ENCODE measurements around the gene VSIG8.

VSIG8 gene

GRCh38 chr1:159854693-159855192, 7.7 kb downstream of the VSIG8 start:
- DNase-seq, result peak; percentile 77

- peak; percentile 34 for DNase-seq
Measured at GRCh38 chr1:159854116-159854692, 8.3 kb downstream of the VSIG8 start.

GRCh38 chr1:159853417-159854115, 8.9 kb downstream of the VSIG8 start:
- no peak for DNase-seq

GRCh38 chr1:159851407-159851806, 11.1 kb downstream of the VSIG8 start:
- DNase-seq, result peak; percentile 58

GRCh38 chr1:159849626-159850366, 12.7 kb downstream of the VSIG8 start:
- DNase-seq, result peak; percentile 86

GRCh38 chr1:159848326-159848725, 14.1 kb downstream of the VSIG8 start:
- DNase-seq, result peak; percentile 32

GRCh38 chr1:159847231-159847630, 15.2 kb downstream of the VSIG8 start:
- no peak for DNase-seq

- DNase-seq, result no peak
Measured at GRCh38 chr1:159845751-159846629, 16.5 kb downstream of the VSIG8 start.

- no peak for DNase-seq
Measured at GRCh38 chr1:159843459-159843858, 19.0 kb downstream of the VSIG8 start.

GRCh38 chr1:159841749-159842148, 20.7 kb downstream of the VSIG8 start:
- DNase-seq, result no peak

GRCh38 chr1:159839116-159839849, 23.2 kb downstream of the VSIG8 start:
- DNase-seq, result no peak

- peak; percentile 76 for DNase-seq
Measured at GRCh38 chr1:159838715-159839114, 23.7 kb downstream of the VSIG8 start.

- DNase-seq, result no peak
Measured at GRCh38 chr1:159835862-159836525, 26.5 kb downstream of the VSIG8 start.

GRCh38 chr1:159835356-159835755, 27.1 kb downstream of the VSIG8 start:
- no peak for DNase-seq

GRCh38 chr1:159832309-159832708, 30.1 kb downstream of the VSIG8 start:
- no peak for DNase-seq

GRCh38 chr1:159831412-159832141, 30.9 kb downstream of the VSIG8 start:
- no peak for DNase-seq

GRCh38 chr1:159830722-159831121, 31.7 kb downstream of the VSIG8 start:
- peak; percentile 86 for DNase-seq

- DNase-seq, result no peak
Measured at GRCh38 chr1:159829822-159830465, 32.5 kb downstream of the VSIG8 start.

GRCh38 chr1:159829273-159829634, 33.2 kb downstream of the VSIG8 start:
- peak; percentile 88 for DNase-seq

GRCh38 chr1:159828581-159829272, 33.7 kb downstream of the VSIG8 start:
- peak; percentile 90 for DNase-seq

Data from inflammatory macrophage treated with lipopolysaccharide for 4 hours (primary cell).